Fibroblast of lung (primary cell): ENCODE results near the gene PET100. TPM values are rescaled to one million over a fixed set of nuclear protein-coding genes. Genes with fewer than 3 reads are reported as not detected.

Experiments used
- DNase-seq, 2 donors: peaks; one replicate each; pipeline versions ENCODE4 v3.0.0 to v3.0.0-alpha.2; 2010; ENCODE audit warnings: low read depth in 2 of 2
- H2AFZ ChIP-seq: 2 replicates; pipeline ENCODE4 v1.5.1; 2012; ENCODE audit warnings: low read length, control low read depth, inconsistent platforms
- H3K27ac ChIP-seq: 2 replicates; pipeline ENCODE4 v1.5.1; 2011; ENCODE audit warnings: low read length, control low read depth; ENCODE audit not compliant: insufficient read depth
- H3K27me3 ChIP-seq: 2 replicates; pipeline ENCODE4 v1.5.1; 2011; ENCODE audit warnings: mild to moderate bottlenecking, low read length; ENCODE audit not compliant: control insufficient read depth, insufficient read depth
- H3K36me3 ChIP-seq: 2 replicates; pipeline ENCODE4 v1.5.1; 2011; ENCODE audit warnings: low read length; ENCODE audit not compliant: control insufficient read depth, insufficient read depth
- H3K4me1 ChIP-seq: 2 replicates; pipeline ENCODE4 v1.5.1; 2011; ENCODE audit warnings: low read length; ENCODE audit not compliant: control insufficient read depth, insufficient read depth; ENCODE audit errors: extremely low read depth
- H3K4me2 ChIP-seq: 2 replicates; pipeline ENCODE4 v1.5.1; 2011; ENCODE audit warnings: low read length, control low read depth; ENCODE audit not compliant: insufficient read depth; ENCODE audit errors: extremely low read depth
- H3K4me3 ChIP-seq, 4 experiments: fragments of 200-600 bp in 1 of 4; sonication (generic) in 1 of 4; replicated peaks in 1 of 4; 2 replicates each; pipeline ENCODE4 v1.5.1; 2011 to 2016; ENCODE audit warnings: low read length in 4 of 4, low read depth in 3 of 4, mild to moderate bottlenecking in 3 of 4, control low read depth in 2 of 4, inconsistent platforms in 1 of 4, mixed read lengths in 1 of 4; ENCODE audit not compliant: insufficient read depth in 1 of 4; ENCODE audit errors: control extremely low read depth in 1 of 4
- H3K79me2 ChIP-seq: 2 replicates; pipeline ENCODE4 v1.5.1; 2012; ENCODE audit warnings: mild to moderate bottlenecking, low read length, inconsistent platforms; ENCODE audit not compliant: control insufficient read depth, insufficient read depth
- H3K9ac ChIP-seq: 2 replicates; pipeline ENCODE4 v1.5.1; 2011; ENCODE audit warnings: mild to moderate bottlenecking, low read length, control low read depth; ENCODE audit not compliant: insufficient read depth
- H3K9me3 ChIP-seq: 2 replicates; pipeline ENCODE4 v1.5.1; 2012; ENCODE audit warnings: low read depth, low read length; ENCODE audit not compliant: control insufficient read depth, insufficient read depth
- H4K20me1 ChIP-seq: 2 replicates; pipeline ENCODE4 v1.5.1; 2011; ENCODE audit warnings: low read length; ENCODE audit not compliant: control insufficient read depth, insufficient read depth; ENCODE audit errors: extremely low read depth
- CTCF ChIP-seq, 2 donors: IDR thresholded peaks in 1 of 2; conservative IDR thresholded peaks in 1 of 2; 1 replicate in 1 of 2; 2 replicates in 1 of 2; pipeline ENCODE4 v1.5.1; 2011 to 2012; ENCODE audit warnings: low read length in 2 of 2, control low read depth in 1 of 2, inconsistent platforms in 1 of 2, low read depth in 1 of 2, mild to moderate bottlenecking in 1 of 2
- EZH2 ChIP-seq: IDR thresholded peaks from 2 replicates; pipeline ENCODE4 v1.5.1; 2012; ENCODE audit warnings: low read length, control low read depth, mild to moderate bottlenecking; ENCODE audit errors: missing control alignments
- polyA plus RNA-seq, 2 donors: library from polyadenylated mRNA; depleted of rRNA in 1 of 2; stranded (reverse) in 1 of 2; unstranded in 1 of 2; fragments of >200 nt; gene quantifications; 2 replicates each; pipeline ENCODE4 v1.2.1, GENCODE V29; 2011 to 2012; ENCODE audit warnings: missing spikeins in 1 of 2
- total RNA-seq: library from RNA; depleted of rRNA; stranded (reverse); fragments of >200 nt; gene quantifications from 2 replicates; pipeline ENCODE4 v1.2.1, GENCODE V29; 2014

PET100 gene
- total and polyA plus RNA-seq, 2 donors (not counting 1 experiment from before 2014, with no cell fraction given): 15.7 to 38.8 TPM

- Histone ChIP-seq H3K9me3 (no peaks in the 10 kb centered on the region), H3K9ac (no peak overlapping the region), H3K4me3 (no peak overlapping the region), H3K27me3 (no peaks in the 10 kb centered on the region), H3K27ac (no peak overlapping the region), H3K36me3 (no peaks in the 10 kb centered on the region), H4K20me1 (no peaks in the 10 kb centered on the region), H2AFZ (no peak overlapping the region), H3K79me2 (no peaks in the 10 kb centered on the region), H3K4me2 (no peak overlapping the region), H3K4me1 (no peaks in the 10 kb centered on the region)
- no peak for TF ChIP-seq CTCF (conservative IDR thresholded peaks at IDR 0.05 in 1 of 2, IDR thresholded peaks at IDR 0.05 in 1 of 2; ENCODE audit: low read depth in 1 of 2, low read length in 2 of 2)
- TF ChIP-seq EZH2: no peak
- no peak for DNase-seq
These were observed 21.6 kb upstream of the PET100 start for GRCh38 chr19:7607874-7608560.

- Histone ChIP-seq H3K4me3 (no peak overlapping the region), H3K4me2 (no peak overlapping the region)
- DNase-seq: no peak
These were observed 18.9 kb upstream of the PET100 start for GRCh38 chr19:7610491-7611240.

More at GRCh38 chr19:7610491-7611240, 18.9 kb upstream of the PET100 start:
- TF ChIP-seq CTCF (conservative IDR thresholded peaks at IDR 0.05 in 1 of 2, IDR thresholded peaks at IDR 0.05 in 1 of 2; ENCODE audit: low read depth in 1 of 2, low read length in 2 of 2): no peak
- no peak for TF ChIP-seq EZH2
- Histone ChIP-seq H3K27me3 (no peaks in the 10 kb centered on the region), H3K9me3 (no peaks in the 10 kb centered on the region), H3K79me2 (no peaks in the 10 kb centered on the region), H4K20me1 (no peaks in the 10 kb centered on the region), H3K36me3 (no peaks in the 10 kb centered on the region), H3K4me1 (no peaks in the 10 kb centered on the region), H3K9ac (no peak overlapping the region), H2AFZ (no peak overlapping the region), H3K27ac (no peak overlapping the region)
